ENCODE results near the gene EPS8.

Gene EPS8

GRCh38 chr12:15677726-15678201 is 111.4 kb downstream of the EPS8 start:
- TF ChIP-seq, protein P1, sequence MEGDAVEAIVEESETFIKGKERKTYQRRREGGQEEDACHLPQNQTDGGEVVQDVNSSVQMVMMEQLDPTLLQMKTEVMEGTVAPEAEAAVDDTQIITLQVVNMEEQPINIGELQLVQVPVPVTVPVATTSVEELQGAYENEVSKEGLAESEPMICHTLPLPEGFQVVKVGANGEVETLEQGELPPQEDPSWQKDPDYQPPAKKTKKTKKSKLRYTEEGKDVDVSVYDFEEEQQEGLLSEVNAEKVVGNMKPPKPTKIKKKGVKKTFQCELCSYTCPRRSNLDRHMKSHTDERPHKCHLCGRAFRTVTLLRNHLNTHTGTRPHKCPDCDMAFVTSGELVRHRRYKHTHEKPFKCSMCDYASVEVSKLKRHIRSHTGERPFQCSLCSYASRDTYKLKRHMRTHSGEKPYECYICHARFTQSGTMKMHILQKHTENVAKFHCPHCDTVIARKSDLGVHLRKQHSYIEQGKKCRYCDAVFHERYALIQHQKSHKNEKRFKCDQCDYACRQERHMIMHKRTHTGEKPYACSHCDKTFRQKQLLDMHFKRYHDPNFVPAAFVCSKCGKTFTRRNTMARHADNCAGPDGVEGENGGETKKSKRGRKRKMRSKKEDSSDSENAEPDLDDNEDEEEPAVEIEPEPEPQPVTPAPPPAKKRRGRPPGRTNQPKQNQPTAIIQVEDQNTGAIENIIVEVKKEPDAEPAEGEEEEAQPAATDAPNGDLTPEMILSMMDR (IDR thresholded peaks at IDR 0.05; ENCODE audit: extremely low read depth, missing control alignments): no peak
- DNase-seq (ENCODE audit: low spot score): no peak

GRCh38 chr12:15677228-15677627 is 112.0 kb downstream of the EPS8 start:
- DNase-seq (ENCODE audit: low spot score): no peak
- TF ChIP-seq, protein P1 (IDR thresholded peaks at IDR 0.05; ENCODE audit: extremely low read depth, missing control alignments): no peak

- no peak for DNase-seq (ENCODE audit: low spot score)
- TF ChIP-seq, protein P1 (IDR thresholded peaks at IDR 0.05; ENCODE audit: extremely low read depth, missing control alignments): no peak
These were observed 116.4 kb downstream of the EPS8 start for GRCh38 chr12:15672671-15673270.

- TF ChIP-seq, protein P1 (IDR thresholded peaks at IDR 0.05; ENCODE audit: extremely low read depth, missing control alignments): no peak
- DNase-seq (ENCODE audit: low spot score): no peak
These were observed 118.4 kb downstream of the EPS8 start for GRCh38 chr12:15670756-15671155.

- no peak for DNase-seq (ENCODE audit: low spot score)
These were observed 119.8 kb downstream of the EPS8 start for GRCh38 chr12:15669256-15669948.

GRCh38 chr12:15664491-15664890 is 124.7 kb downstream of the EPS8 start:
- no peak for DNase-seq (ENCODE audit: low spot score)
- TF ChIP-seq, protein P1 (IDR thresholded peaks at IDR 0.05; ENCODE audit: extremely low read depth, missing control alignments): no peak

More at GRCh38 chr12:15669256-15669948, 119.8 kb downstream of the EPS8 start:
- TF ChIP-seq, protein P1 (IDR thresholded peaks at IDR 0.05; ENCODE audit: extremely low read depth, missing control alignments): no peak

GRCh38 chr12:15662983-15663659 is 126.1 kb downstream of the EPS8 start:
- DNase-seq (ENCODE audit: low spot score): no peak

More at GRCh38 chr12:15662983-15663659, 126.1 kb downstream of the EPS8 start:
- TF ChIP-seq, protein P1 (IDR thresholded peaks at IDR 0.05; ENCODE audit: extremely low read depth, missing control alignments): no peak
